PFSK-1 (cell line): Measurements from ENCODE around the gene COL4A6.

Experiments used
- SIN3A ChIP-seq: IDR thresholded peaks from 2 replicates; pipeline ENCODE4 v1.6.1; 2012; ENCODE audit warnings: mild to moderate bottlenecking, low read length, moderate library complexity, borderline replicate concordance; ENCODE audit not compliant: insufficient read depth
- TF ChIP-seq, protein P1 (sequence below), 2 experiments: IDR thresholded peaks; 2 replicates each; pipeline versions ENCODE4 v1.6.1 to v1.8.0; 2011 to 2012; ENCODE audit warnings: low read depth in 2 of 2, low read length in 2 of 2, control low read depth in 1 of 2, inconsistent platforms in 1 of 2, mild to moderate bottlenecking in 1 of 2, moderate library complexity in 1 of 2; ENCODE audit not compliant: insufficient read depth in 1 of 2

DNA sequence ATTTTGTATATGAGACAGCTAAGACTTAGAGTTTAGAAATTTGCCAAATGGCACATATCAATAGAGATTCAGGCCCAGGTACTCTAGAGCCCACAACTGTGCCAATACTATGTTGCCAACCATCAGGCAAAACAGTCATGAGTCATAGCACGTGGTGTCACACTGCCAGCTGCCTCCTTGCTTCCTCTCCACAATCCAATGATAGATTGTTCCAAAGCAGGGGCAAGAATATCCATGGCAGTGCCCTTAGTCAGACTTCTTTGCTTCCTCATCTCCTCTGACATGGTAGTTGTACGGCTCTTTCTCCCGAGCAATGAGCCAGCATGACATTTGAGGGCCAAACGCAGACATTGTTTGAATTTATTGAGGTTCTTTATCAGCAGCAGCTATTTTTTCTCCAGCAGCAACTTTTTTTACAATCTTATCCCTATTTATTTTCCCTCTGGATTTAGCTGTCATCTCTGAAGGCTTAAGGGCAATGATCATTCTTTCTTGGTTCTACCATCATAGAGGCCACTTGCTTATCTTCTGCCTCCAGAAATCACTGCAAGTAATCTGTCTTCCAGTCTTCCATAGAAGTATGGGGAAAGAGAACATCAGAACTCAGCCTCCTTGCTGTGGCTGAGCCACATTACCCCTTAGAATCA, 169.7 kb downstream of the COL4A6 start:
- TF ChIP-seq, protein P1, sequence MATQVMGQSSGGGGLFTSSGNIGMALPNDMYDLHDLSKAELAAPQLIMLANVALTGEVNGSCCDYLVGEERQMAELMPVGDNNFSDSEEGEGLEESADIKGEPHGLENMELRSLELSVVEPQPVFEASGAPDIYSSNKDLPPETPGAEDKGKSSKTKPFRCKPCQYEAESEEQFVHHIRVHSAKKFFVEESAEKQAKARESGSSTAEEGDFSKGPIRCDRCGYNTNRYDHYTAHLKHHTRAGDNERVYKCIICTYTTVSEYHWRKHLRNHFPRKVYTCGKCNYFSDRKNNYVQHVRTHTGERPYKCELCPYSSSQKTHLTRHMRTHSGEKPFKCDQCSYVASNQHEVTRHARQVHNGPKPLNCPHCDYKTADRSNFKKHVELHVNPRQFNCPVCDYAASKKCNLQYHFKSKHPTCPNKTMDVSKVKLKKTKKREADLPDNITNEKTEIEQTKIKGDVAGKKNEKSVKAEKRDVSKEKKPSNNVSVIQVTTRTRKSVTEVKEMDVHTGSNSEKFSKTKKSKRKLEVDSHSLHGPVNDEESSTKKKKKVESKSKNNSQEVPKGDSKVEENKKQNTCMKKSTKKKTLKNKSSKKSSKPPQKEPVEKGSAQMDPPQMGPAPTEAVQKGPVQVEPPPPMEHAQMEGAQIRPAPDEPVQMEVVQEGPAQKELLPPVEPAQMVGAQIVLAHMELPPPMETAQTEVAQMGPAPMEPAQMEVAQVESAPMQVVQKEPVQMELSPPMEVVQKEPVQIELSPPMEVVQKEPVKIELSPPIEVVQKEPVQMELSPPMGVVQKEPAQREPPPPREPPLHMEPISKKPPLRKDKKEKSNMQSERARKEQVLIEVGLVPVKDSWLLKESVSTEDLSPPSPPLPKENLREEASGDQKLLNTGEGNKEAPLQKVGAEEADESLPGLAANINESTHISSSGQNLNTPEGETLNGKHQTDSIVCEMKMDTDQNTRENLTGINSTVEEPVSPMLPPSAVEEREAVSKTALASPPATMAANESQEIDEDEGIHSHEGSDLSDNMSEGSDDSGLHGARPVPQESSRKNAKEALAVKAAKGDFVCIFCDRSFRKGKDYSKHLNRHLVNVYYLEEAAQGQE (IDR thresholded peaks at IDR 0.05; ENCODE audit: insufficient read depth in 1 of 2, low read depth in 2 of 2, low read length in 2 of 2), result no peak
- TF ChIP-seq SIN3A, result no peak
